Tibial nerve (tissue), 4 donors: ENCODE data around the gene HDX.

Source experiments
- EP300 ChIP-seq, 2 donors: sonication (generic); formaldehyde crosslinking; IDR thresholded peaks; one replicate each; pipeline ENCODE4 v1.6.1; 2017; ENCODE audit warnings: antibody characterized with exemption in 2 of 2, mild to moderate bottlenecking in 1 of 2
- POLR2A ChIP-seq, 2 donors: fragments of 450-650 bp; IDR thresholded peaks; one replicate each; pipeline ENCODE4 v1.6.1; 2017; ENCODE audit warnings: antibody characterized with exemption in 2 of 2, mild to moderate bottlenecking in 2 of 2, moderate library complexity in 2 of 2
- TF ChIP-seq, protein P1 (sequence below), 5 experiments: fragments of 200-600 bp in 3 of 5; fragments of 450-650 bp in 2 of 5; sonication (generic) in 3 of 5; IDR thresholded peaks; one replicate each; pipeline ENCODE4 v1.5.1; 2016 to 2019; ENCODE audit warnings: antibody characterized with exemption in 5 of 5, mild to moderate bottlenecking in 3 of 5, moderate library complexity in 2 of 5

DNA sequence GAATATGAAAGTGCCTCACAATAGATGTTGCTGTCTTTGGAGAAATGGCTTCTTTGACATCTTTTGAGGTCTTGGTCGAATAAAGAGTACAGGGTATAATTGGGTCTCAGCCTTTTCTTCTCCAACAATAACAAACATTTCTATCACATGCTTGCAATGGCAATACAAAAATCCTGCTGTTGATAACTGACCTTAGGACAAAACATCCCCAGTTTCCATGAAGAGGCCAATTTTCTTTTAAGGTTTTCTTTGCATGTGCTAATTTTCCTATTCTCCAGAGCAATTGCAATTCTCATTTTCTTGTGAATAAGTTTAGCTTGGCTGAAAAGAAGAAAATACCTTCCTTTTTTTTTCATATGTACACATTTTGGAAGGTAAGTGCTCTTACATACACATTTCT is 183.6 kb downstream of the HDX start:
- TF ChIP-seq, protein P1, sequence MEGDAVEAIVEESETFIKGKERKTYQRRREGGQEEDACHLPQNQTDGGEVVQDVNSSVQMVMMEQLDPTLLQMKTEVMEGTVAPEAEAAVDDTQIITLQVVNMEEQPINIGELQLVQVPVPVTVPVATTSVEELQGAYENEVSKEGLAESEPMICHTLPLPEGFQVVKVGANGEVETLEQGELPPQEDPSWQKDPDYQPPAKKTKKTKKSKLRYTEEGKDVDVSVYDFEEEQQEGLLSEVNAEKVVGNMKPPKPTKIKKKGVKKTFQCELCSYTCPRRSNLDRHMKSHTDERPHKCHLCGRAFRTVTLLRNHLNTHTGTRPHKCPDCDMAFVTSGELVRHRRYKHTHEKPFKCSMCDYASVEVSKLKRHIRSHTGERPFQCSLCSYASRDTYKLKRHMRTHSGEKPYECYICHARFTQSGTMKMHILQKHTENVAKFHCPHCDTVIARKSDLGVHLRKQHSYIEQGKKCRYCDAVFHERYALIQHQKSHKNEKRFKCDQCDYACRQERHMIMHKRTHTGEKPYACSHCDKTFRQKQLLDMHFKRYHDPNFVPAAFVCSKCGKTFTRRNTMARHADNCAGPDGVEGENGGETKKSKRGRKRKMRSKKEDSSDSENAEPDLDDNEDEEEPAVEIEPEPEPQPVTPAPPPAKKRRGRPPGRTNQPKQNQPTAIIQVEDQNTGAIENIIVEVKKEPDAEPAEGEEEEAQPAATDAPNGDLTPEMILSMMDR (IDR thresholded peaks at IDR 0.05) = no peak
- TF ChIP-seq EP300 (IDR thresholded peaks at IDR 0.05) (no peak), POLR2A (IDR thresholded peaks at IDR 0.05) (no peak)
